HG03066 (cell line): Measurements from ENCODE around the gene TNS4.

Source experiments
- ATAC-seq: cut with Tn5 transposase; IDR thresholded peaks from one replicate; pipeline ENCODE4 v1.9.1; 2021; ENCODE audit warnings: low read depth; ENCODE audit not compliant: unreplicated experiment

TNS4 gene

GRCh38 chr17:40535924-40536294 lies 34.5 kb upstream of the TNS4 start:
- no peak for ATAC-seq

- ATAC-seq = no peak
Observed at GRCh38 chr17:40535438-40535837, 34.0 kb upstream of the TNS4 start.

GRCh38 chr17:40534371-40535189 lies 33.2 kb upstream of the TNS4 start:
- ATAC-seq = no peak

- no peak for ATAC-seq
Observed at GRCh38 chr17:40533896-40534295, 32.5 kb upstream of the TNS4 start.

- no peak for ATAC-seq
Observed at GRCh38 chr17:40532520-40533253, 31.3 kb upstream of the TNS4 start.

- no peak for ATAC-seq
Observed at GRCh38 chr17:40531051-40531991, 29.9 kb upstream of the TNS4 start.

GRCh38 chr17:40530531-40530994 lies 29.1 kb upstream of the TNS4 start:
- no peak for ATAC-seq

- ATAC-seq = no peak
Observed at GRCh38 chr17:40529991-40530390, 28.6 kb upstream of the TNS4 start.

GRCh38 chr17:40528692-40529417 lies 27.4 kb upstream of the TNS4 start:
- no peak for ATAC-seq

- no peak for ATAC-seq
Observed at GRCh38 chr17:40526668-40527067, 25.2 kb upstream of the TNS4 start.

- no peak for ATAC-seq
Observed at GRCh38 chr17:40525294-40525693, 23.9 kb upstream of the TNS4 start.

GRCh38 chr17:40524243-40524965 lies 23.0 kb upstream of the TNS4 start:
- ATAC-seq = no peak

GRCh38 chr17:40522961-40523310 lies 21.5 kb upstream of the TNS4 start:
- ATAC-seq = no peak

GRCh38 chr17:40522250-40522960 lies 21.0 kb upstream of the TNS4 start:
- no peak for ATAC-seq

- no peak for ATAC-seq
Observed at GRCh38 chr17:40520991-40521453, 19.6 kb upstream of the TNS4 start.

GRCh38 chr17:40519089-40519775 lies 17.8 kb upstream of the TNS4 start:
- no peak for ATAC-seq

- no peak for ATAC-seq
Observed at GRCh38 chr17:40518401-40519088, 17.1 kb upstream of the TNS4 start.

- ATAC-seq = no peak
Observed at GRCh38 chr17:40517981-40518380, 16.6 kb upstream of the TNS4 start.
